Astrocyte (in vitro differentiated cells and primary cell): ENCODE measurements around the gene ZIC1. TPM values are rescaled to one million over a fixed set of nuclear protein-coding genes. Genes with fewer than 3 reads are reported as not detected.

Experiments
- DNase-seq: peaks from one replicate; pipeline ENCODE4 v3.0.0-alpha.2; 2010; ENCODE audit warnings: low read depth
- FAIRE-seq: peaks from 2 replicates; lab custom pipeline; 2011; peaks lifted over from hg19 to GRCh38; lab: Jason Lieb, UNC
- H2AFZ ChIP-seq: 2 replicates; pipeline ENCODE4 v1.6.0; 2012; ENCODE audit warnings: low read depth, low read length, inconsistent platforms
- H3K27ac ChIP-seq: 2 replicates; pipeline ENCODE4 v1.5.1; 2011; ENCODE audit warnings: low read depth, low read length, inconsistent platforms
- H3K27me3 ChIP-seq: 2 replicates; pipeline ENCODE4 v1.6.0; 2011; ENCODE audit warnings: low read length, inconsistent platforms; ENCODE audit not compliant: insufficient read depth
- H3K36me3 ChIP-seq: 2 replicates; pipeline ENCODE4 v1.5.1; 2011; ENCODE audit warnings: low read length, inconsistent platforms; ENCODE audit not compliant: insufficient read depth
- H3K4me1 ChIP-seq: 2 replicates; pipeline ENCODE4 v1.5.1; 2011; ENCODE audit warnings: low read length, inconsistent platforms; ENCODE audit not compliant: insufficient read depth
- H3K4me2 ChIP-seq: 2 replicates; pipeline ENCODE4 v1.6.0; 2012; ENCODE audit warnings: low read length, inconsistent platforms
- H3K4me3 ChIP-seq: 2 replicates; pipeline ENCODE4 v1.5.1; 2011; ENCODE audit warnings: low read depth, mild to moderate bottlenecking, low read length, inconsistent platforms; ENCODE audit not compliant: insufficient read depth
- H3K79me2 ChIP-seq: 2 replicates; pipeline ENCODE4 v1.6.0; 2012; ENCODE audit warnings: mild to moderate bottlenecking, low read length, inconsistent platforms; ENCODE audit not compliant: insufficient read depth
- H3K9ac ChIP-seq: 2 replicates; pipeline ENCODE4 v1.6.0; 2012; ENCODE audit warnings: mild to moderate bottlenecking, low read length, inconsistent platforms
- H3K9me3 ChIP-seq: 2 replicates; pipeline ENCODE4 v1.5.1; 2012; ENCODE audit warnings: low read depth, mild to moderate bottlenecking, low read length, inconsistent platforms; ENCODE audit not compliant: insufficient read depth
- H4K20me1 ChIP-seq: 2 replicates; pipeline ENCODE4 v1.6.0; 2012; ENCODE audit warnings: low read length, inconsistent platforms; ENCODE audit not compliant: insufficient read depth
- H3K27ac Mint-ChIP-seq: one replicate; pipeline ENCODE4 v1.8.0; 2021; ENCODE audit warnings: mild to moderate bottlenecking, mixed read lengths; ENCODE audit not compliant: unreplicated experiment
- H3K27me3 Mint-ChIP-seq: one replicate; pipeline ENCODE4 v1.8.0; 2021; ENCODE audit warnings: low read depth, mixed read lengths; ENCODE audit not compliant: unreplicated experiment
- H3K36me3 Mint-ChIP-seq: one replicate; pipeline ENCODE4 v1.8.0; 2021; ENCODE audit warnings: low read depth, mixed read lengths; ENCODE audit not compliant: unreplicated experiment
- H3K4me1 Mint-ChIP-seq: one replicate; pipeline ENCODE4 v1.8.0; 2021; ENCODE audit warnings: low read depth, mixed read lengths; ENCODE audit not compliant: unreplicated experiment
- H3K4me3 Mint-ChIP-seq: one replicate; pipeline ENCODE4 v1.8.0; 2021; ENCODE audit warnings: mild to moderate bottlenecking, moderate library complexity, mixed read lengths; ENCODE audit not compliant: unreplicated experiment
- H3K9me3 Mint-ChIP-seq: one replicate; pipeline ENCODE4 v1.8.0; 2021; ENCODE audit warnings: mild to moderate bottlenecking, mixed read lengths; ENCODE audit not compliant: unreplicated experiment
- EZH2 ChIP-seq: IDR thresholded peaks from 2 replicates; pipeline ENCODE4 v1.6.1; 2012; ENCODE audit warnings: mild to moderate bottlenecking, low read length, inconsistent platforms; ENCODE audit not compliant: insufficient read depth
- total RNA-seq: library from RNA; stranded (reverse); gene quantifications from 2 replicates; pipeline ENCODE4 v1.2.1, GENCODE V29; 2021
- TF ChIP-seq, protein P1 (sequence below): IDR thresholded peaks from 2 replicates; pipeline ENCODE4 v1.5.1; 2011; ENCODE audit warnings: low read depth, mild to moderate bottlenecking, inconsistent platforms, low read length, moderate library complexity; ENCODE audit not compliant: insufficient read depth

ZIC1 gene
- total RNA-seq, 1 donor from 2014 or later: 0.30 TPM

DNA sequence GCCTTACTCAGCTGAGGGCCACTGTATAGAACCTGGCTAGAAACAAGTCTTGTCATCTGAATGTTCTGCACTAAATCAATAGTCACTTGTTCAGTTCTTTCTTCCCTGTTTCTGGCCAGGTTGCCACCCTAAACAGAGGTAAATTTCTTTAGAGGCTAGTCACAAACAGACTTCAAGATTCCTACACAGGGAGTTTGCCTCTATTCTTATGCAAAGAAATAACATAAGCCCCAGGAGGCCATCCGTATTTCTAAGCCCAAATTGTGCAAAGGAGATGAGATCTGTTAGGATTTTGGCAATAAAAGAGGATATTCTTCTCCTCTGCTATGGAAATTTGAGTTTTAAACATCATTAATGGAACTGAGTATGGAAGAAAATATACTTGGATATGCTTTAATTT, 7.7 kb upstream of the ZIC1 start:
- Histone ChIP-seq H3K4me3 (no peak overlapping the region), H3K4me1 (peaks cover 36% of the 10 kb centered on the region), H3K27me3 (peaks cover 12% of the 10 kb centered on the region), H3K9ac (no peak overlapping the region), H3K79me2 (peaks cover 66% of the 10 kb centered on the region), H3K4me2 (no peak overlapping the region), H2AFZ (no peak overlapping the region), H3K27ac (no peak overlapping the region), H3K36me3 (no peaks in the 10 kb centered on the region), H4K20me1 (no peaks in the 10 kb centered on the region), H3K9me3 (no peaks in the 10 kb centered on the region)
- Mint-ChIP-seq H3K27me3 (peaks cover 89% of the 10 kb centered on the region), H3K4me1 (no peaks in the 10 kb centered on the region), H3K27ac (no peak overlapping the region), H3K9me3 (peaks cover 19% of the 10 kb centered on the region), H3K36me3 (no peaks in the 10 kb centered on the region), H3K4me3 (no peak overlapping the region)
- FAIRE-seq (no peak), DNase-seq (no peak)
- TF ChIP-seq EZH2: no peak
- TF ChIP-seq, protein P1, sequence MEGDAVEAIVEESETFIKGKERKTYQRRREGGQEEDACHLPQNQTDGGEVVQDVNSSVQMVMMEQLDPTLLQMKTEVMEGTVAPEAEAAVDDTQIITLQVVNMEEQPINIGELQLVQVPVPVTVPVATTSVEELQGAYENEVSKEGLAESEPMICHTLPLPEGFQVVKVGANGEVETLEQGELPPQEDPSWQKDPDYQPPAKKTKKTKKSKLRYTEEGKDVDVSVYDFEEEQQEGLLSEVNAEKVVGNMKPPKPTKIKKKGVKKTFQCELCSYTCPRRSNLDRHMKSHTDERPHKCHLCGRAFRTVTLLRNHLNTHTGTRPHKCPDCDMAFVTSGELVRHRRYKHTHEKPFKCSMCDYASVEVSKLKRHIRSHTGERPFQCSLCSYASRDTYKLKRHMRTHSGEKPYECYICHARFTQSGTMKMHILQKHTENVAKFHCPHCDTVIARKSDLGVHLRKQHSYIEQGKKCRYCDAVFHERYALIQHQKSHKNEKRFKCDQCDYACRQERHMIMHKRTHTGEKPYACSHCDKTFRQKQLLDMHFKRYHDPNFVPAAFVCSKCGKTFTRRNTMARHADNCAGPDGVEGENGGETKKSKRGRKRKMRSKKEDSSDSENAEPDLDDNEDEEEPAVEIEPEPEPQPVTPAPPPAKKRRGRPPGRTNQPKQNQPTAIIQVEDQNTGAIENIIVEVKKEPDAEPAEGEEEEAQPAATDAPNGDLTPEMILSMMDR: no peak

DNA sequence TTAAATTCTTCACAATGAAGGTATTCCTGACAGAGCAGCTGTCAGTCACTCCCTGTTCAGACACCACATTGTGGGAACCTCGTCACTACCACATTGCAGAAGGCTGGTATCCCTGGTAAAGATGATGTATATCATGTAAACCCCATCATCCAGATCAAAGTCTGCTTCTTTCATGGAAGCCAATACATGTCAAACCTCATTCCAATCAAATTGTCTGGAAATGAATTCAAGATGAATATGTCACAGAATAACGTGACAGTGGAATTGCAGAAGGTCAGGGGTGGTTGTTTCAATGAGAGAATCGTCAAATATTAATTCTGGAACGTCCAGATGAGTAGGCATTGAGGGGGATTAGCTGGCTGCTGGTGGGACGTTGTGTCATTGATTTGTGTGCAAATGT, 7.0 kb upstream of the ZIC1 start:
- Histone ChIP-seq H3K27ac (no peak overlapping the region), H3K9ac (no peak overlapping the region), H2AFZ (no peak overlapping the region), H3K79me2 (peaks cover 69% of the 10 kb centered on the region), H3K4me2 (no peak overlapping the region), H3K9me3 (no peaks in the 10 kb centered on the region), H3K4me3 (no peak overlapping the region), H3K4me1 (peaks cover 40% of the 10 kb centered on the region), H4K20me1 (no peaks in the 10 kb centered on the region), H3K27me3 (peaks cover 20% of the 10 kb centered on the region), H3K36me3 (no peaks in the 10 kb centered on the region)
- H3K36me3 Mint-ChIP-seq: no peaks in the 10 kb centered on the region
- H3K27me3 Mint-ChIP-seq: peaks cover 90% of the 10 kb centered on the region
- no peak for TF ChIP-seq EZH2
- TF ChIP-seq, protein P1: no peak
- H3K4me3 Mint-ChIP-seq: no peak overlapping the region
- no peaks in the 10 kb centered on the region for H3K4me1 Mint-ChIP-seq
- no peak overlapping the region for H3K27ac Mint-ChIP-seq
- no peak for FAIRE-seq
- no peak for DNase-seq
- peaks cover 21% of the 10 kb centered on the region for H3K9me3 Mint-ChIP-seq

DNA sequence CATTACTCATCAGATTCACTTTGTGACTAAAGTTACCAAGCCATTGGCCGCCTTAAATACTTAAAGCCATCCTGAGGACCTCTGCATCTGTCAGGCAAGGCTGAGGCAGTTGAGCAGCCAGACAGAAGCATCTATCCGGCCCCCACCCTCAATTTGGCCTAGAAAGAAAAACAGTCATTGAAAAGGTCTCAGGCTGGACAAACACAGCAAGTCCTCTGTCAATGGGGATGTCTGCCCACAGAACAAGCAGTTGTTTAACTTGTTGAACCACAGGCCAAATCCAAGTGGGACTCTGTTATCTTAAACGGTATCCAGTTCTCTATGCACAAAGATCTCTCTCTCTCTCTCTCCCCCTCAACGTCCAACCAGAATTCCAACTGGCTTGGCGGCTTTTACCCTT, 5.7 kb upstream of the ZIC1 start:
- no peak for FAIRE-seq
- no peaks in the 10 kb centered on the region for H3K36me3 Mint-ChIP-seq
- Histone ChIP-seq H3K9me3 (no peaks in the 10 kb centered on the region), H3K79me2 (peaks cover 70% of the 10 kb centered on the region), H3K4me2 (peak overlapping the region; percentile 88), H4K20me1 (no peaks in the 10 kb centered on the region), H3K36me3 (no peaks in the 10 kb centered on the region), H3K27me3 (peaks cover 33% of the 10 kb centered on the region), H3K27ac (peak overlapping the region; percentile 22), H3K4me3 (no peak overlapping the region), H3K9ac (no peak overlapping the region), H2AFZ (no peak overlapping the region), H3K4me1 (peaks cover 44% of the 10 kb centered on the region)
- peaks cover 20% of the 10 kb centered on the region for H3K9me3 Mint-ChIP-seq
- no peak for TF ChIP-seq EZH2
- TF ChIP-seq, protein P1: no peak
- peaks cover 90% of the 10 kb centered on the region for H3K27me3 Mint-ChIP-seq
- peaks cover 4% of the 10 kb centered on the region for H3K4me1 Mint-ChIP-seq
- no peak for DNase-seq
- no peak overlapping the region for H3K4me3 Mint-ChIP-seq
- H3K27ac Mint-ChIP-seq: no peak overlapping the region
